WERI-Rb-1 (cell line): ENCODE results near the gene C16orf78.

Experiments
- DNase-seq: peaks from one replicate; pipeline ENCODE4 v3.0.0-alpha.2; 2020
- H3K27ac ChIP-seq: fragments of 250-450 bp; sonication (Bioruptor Pico); 2 replicates; pipeline ENCODE4 v1.5.1; 2020; ENCODE audit warnings: mild to moderate bottlenecking, moderate library complexity
- H3K27me3 ChIP-seq: fragments of 250-450 bp; sonication (Bioruptor Pico); 2 replicates; pipeline ENCODE4 v1.5.1; 2021; ENCODE audit warnings: mild to moderate bottlenecking, low read depth, moderate library complexity; ENCODE audit not compliant: insufficient read depth, severe bottlenecking
- H3K36me3 ChIP-seq: fragments of 250-450 bp; sonication (Bioruptor Pico); 2 replicates; pipeline ENCODE4 v1.5.1; 2020; ENCODE audit warnings: mild to moderate bottlenecking, moderate library complexity
- H3K4me3 ChIP-seq: 2 replicates; pipeline ENCODE4 v1.5.1; 2011; ENCODE audit warnings: low read depth, mild to moderate bottlenecking, control low read depth, low read length
- H3K9me3 ChIP-seq: fragments of 250-450 bp; sonication (Bioruptor Pico); 2 replicates; pipeline ENCODE4 v1.5.1; 2021; ENCODE audit warnings: mild to moderate bottlenecking, moderate library complexity; ENCODE audit not compliant: severe bottlenecking
- TF ChIP-seq, protein P1 (sequence below): IDR thresholded peaks from 2 replicates; pipeline ENCODE4 v1.5.1; 2011; ENCODE audit warnings: low read depth, mild to moderate bottlenecking, control low read depth, inconsistent platforms, low read length

C16orf78 gene

DNA sequence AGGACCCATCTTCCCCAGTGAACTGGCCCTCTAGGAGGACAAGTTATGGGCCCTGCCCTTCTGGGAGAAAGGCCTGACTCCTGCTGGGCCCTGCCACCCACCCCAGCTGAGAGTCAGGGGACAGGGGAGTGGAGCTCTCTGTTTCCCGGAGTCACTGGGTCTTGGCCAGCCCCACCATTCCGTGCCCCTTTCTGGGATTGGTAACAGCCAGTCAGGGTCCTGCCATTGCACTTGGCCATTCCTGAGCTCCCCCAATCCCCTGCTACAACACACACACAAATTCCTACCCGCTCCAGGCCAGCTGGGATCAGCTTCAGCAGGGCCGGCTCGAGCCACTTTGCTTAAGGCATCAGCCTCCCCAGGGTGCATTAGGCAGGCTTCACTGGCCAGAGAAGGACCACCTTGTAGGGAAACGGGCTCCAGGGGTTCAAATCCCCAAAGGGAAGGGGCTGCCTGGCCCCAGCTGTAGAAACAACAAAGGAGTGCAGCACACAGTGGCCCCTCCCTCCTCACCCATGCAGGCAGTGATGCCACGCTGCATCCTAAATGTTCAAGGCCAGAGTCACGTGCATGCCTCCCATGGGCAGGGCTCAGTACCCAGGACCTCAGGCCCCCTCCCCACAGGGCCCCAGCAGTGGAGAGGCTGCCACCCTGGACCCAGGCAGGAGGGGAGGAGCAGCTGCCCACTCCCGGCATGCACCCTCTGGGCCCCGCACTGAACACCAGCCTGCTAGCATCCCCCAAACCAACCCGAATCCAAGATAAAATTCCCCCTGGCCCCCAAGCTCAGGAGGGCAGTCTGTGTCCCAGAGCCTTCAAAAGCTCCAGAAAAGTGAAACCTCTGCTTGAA is 37.7 kb downstream of the C16orf78 start:
- no peaks in the 10 kb centered on the region for H3K27me3 ChIP-seq
- no peak overlapping the region for H3K27ac ChIP-seq
- H3K36me3 ChIP-seq: no peaks in the 10 kb centered on the region
- H3K4me3 ChIP-seq: no peak overlapping the region
- no peaks in the 10 kb centered on the region for H3K9me3 ChIP-seq
- TF ChIP-seq, protein P1, sequence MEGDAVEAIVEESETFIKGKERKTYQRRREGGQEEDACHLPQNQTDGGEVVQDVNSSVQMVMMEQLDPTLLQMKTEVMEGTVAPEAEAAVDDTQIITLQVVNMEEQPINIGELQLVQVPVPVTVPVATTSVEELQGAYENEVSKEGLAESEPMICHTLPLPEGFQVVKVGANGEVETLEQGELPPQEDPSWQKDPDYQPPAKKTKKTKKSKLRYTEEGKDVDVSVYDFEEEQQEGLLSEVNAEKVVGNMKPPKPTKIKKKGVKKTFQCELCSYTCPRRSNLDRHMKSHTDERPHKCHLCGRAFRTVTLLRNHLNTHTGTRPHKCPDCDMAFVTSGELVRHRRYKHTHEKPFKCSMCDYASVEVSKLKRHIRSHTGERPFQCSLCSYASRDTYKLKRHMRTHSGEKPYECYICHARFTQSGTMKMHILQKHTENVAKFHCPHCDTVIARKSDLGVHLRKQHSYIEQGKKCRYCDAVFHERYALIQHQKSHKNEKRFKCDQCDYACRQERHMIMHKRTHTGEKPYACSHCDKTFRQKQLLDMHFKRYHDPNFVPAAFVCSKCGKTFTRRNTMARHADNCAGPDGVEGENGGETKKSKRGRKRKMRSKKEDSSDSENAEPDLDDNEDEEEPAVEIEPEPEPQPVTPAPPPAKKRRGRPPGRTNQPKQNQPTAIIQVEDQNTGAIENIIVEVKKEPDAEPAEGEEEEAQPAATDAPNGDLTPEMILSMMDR: no peak
- DNase-seq: no peak

DNA sequence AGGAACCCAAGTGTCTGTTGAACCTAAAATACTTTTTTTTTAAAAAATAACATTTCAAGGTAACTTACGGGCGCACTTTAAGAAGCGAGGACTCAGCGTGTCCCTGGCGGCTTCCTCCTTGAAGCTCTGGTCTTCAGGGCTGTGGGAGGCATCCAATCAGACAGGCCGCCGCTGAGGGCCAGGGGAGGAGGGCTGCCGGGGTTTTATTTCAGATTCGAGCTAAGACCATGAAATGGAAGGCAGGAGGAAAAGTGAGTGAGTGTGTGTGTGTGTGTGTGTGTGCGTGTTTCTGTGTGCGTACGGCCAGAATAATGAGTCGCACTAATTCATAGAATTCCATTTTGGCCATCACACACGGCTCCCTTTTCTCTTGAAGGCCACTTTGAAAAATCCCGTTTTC is 41.1 kb downstream of the C16orf78 start:
- Histone ChIP-seq H3K27me3 (no peaks in the 10 kb centered on the region), H3K9me3 (no peaks in the 10 kb centered on the region), H3K4me3 (no peak overlapping the region), H3K27ac (no peak overlapping the region), H3K36me3 (no peaks in the 10 kb centered on the region)
- TF ChIP-seq, protein P1: no peak
- DNase-seq: no peak

DNA sequence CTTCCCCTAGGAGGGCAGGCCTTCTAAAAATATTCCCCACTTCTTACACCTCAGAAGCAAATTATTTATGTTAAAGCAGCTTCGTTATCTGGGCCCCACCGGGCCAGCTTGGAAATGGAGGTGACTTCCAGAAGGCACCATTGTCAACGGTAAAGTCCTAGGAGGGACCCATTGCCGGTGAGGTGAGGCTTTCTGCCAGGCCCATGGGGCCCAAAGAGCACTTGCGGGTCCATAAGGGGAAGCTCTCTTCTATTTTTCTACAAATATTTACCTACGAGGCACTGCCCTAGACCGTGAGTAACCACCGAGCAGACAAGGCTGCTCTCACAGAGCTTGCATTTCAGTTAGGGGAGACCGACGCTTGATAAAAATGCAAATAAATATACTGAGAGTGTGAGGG is 41.5 kb downstream of the C16orf78 start:
- H3K36me3 ChIP-seq: no peaks in the 10 kb centered on the region
- no peak overlapping the region for H3K27ac ChIP-seq
- no peaks in the 10 kb centered on the region for H3K9me3 ChIP-seq
- H3K27me3 ChIP-seq: no peaks in the 10 kb centered on the region
- TF ChIP-seq, protein P1: no peak
- no peak for DNase-seq
- H3K4me3 ChIP-seq: no peak overlapping the region

DNA sequence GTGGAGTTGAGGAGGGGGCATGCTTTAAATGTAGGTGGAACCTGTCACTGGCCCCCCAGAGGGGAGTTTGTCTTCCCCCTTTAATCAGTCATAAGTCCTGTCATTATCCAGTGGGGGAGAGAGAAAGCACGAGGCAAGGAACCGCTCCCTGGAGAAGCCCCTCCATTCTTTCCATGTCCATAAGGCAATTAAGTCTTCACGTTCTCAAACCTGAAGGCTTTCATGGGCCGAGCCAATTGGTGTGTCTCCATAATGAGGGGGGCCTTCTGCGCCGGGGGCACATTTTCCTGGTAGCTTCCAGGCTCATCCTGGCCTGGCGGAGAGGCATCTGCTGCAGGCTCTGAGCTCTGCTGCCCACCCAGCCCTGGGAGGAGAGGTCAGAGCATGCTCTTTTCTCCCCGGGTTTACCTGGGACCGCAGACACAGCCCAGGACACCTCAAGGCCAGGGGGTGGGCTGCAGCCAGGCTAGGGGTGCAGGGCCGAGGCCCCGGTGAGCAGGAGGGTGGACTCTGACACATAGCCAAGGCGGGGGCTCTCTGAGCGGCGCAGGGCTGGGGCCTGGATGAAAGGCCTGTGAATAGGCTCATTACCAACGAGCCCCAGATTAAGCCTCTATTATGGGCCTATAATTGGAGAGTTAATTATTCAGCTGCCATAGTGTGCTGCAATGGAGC is 42.5 kb downstream of the C16orf78 start:
- no peak for DNase-seq
- TF ChIP-seq, protein P1: no peak
- H3K4me3 ChIP-seq: no peak overlapping the region
- no peaks in the 10 kb centered on the region for H3K9me3 ChIP-seq
- no peaks in the 10 kb centered on the region for H3K27me3 ChIP-seq
- H3K36me3 ChIP-seq: no peaks in the 10 kb centered on the region
- H3K27ac ChIP-seq: no peak overlapping the region

DNA sequence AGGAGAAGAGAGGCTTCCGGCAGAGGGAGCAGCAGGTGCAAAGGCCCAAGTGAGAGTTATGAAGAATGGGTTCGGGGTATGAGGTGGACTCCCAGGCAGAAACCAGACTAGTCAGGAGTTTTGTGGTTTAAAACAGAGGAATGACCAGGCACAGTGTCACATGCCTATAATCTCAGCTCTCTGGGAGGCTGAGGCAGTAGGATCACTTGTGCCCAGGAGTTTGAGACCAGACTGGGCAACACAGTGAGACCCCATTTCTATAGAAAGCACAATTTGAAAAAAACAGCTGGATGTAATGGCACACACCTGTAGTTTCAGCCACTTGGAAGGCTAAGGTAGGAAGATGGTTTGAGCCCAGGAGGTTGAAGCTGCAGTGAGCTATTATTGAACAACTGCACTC is 43.8 kb downstream of the C16orf78 start:
- no peak overlapping the region for H3K4me3 ChIP-seq
- H3K9me3 ChIP-seq: no peaks in the 10 kb centered on the region
- TF ChIP-seq, protein P1: no peak
- H3K27me3 ChIP-seq: no peaks in the 10 kb centered on the region
- DNase-seq: no peak
- no peaks in the 10 kb centered on the region for H3K36me3 ChIP-seq
- H3K27ac ChIP-seq: no peak overlapping the region
